Cardiac fibroblast (primary cell): ENCODE measurements around the gene TEDC2.
A peak's percentile ranks its signal among the peaks of the same experiment; 100 is the strongest.

Source experiments
- DNase-seq, 2 donors: peaks; one replicate each; pipeline versions ENCODE4 v3.0.0 to v3.0.0-alpha.2; 2010; ENCODE audit warnings: low read depth in 2 of 2
- H3K4me3 ChIP-seq, 2 donors: replicated peaks in 1 of 2; 1 replicate in 1 of 2; 2 replicates in 1 of 2; pipeline ENCODE4 v1.5.1; 2011; ENCODE audit warnings: low read depth in 2 of 2, low read length in 2 of 2, mild to moderate bottlenecking in 2 of 2, moderate library complexity in 1 of 2
- CTCF ChIP-seq: IDR thresholded peaks from one replicate; pipeline ENCODE4 v1.5.1; 2011; ENCODE audit warnings: low read depth, mild to moderate bottlenecking, low read length, inconsistent platforms

Gene TEDC2

DNA sequence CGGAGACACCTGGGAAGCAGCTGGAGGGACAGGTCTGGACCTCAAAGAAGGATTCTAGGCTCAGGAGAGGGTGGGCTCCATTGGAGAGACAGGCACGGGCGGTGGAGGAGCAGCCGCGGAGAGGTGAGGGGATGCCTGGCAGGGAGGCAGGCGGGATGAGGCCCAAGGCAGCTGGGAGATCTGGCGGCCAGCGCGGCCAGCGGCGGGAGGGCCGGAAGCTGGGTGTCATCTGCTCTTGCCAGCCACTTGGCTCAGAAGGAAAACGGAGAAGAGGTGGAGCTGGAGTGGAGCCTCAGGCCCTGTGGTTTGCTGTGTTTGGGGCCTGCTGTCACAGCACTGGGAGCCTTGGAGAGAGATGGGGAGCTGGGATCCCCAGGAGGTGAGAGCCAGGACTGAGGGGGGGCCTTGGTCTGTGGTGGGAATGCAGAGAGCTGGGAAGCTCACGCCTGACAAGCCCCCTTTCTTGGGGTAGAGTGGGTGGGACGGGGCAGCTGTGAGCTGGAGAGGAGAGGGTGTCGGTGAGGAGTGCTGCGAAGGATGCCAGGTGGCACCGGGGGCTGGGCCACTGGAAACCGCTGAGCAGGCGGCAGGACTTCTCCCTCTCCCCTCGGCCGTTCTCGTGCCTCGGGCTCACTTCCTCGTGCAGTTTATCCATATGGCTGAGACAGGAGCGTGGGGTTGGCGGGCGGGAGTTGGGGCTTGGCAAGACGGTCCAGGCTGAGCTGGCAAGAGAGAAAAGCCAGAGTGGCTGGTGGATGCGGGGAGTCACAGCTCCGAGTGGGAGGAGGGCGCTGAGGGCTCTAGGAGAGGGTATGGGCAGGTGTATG is 23.0 kb downstream of the TEDC2 start:
- no peak for TF ChIP-seq CTCF
- H3K4me3 ChIP-seq = no peak overlapping the region
- DNase-seq = peak; percentile 42 to 69

- H3K4me3 ChIP-seq = no peak overlapping the region
- DNase-seq = no peak
- no peak for TF ChIP-seq CTCF
These were observed 24.3 kb downstream of the TEDC2 start for GRCh38 chr16:2483939-2484897.

DNA sequence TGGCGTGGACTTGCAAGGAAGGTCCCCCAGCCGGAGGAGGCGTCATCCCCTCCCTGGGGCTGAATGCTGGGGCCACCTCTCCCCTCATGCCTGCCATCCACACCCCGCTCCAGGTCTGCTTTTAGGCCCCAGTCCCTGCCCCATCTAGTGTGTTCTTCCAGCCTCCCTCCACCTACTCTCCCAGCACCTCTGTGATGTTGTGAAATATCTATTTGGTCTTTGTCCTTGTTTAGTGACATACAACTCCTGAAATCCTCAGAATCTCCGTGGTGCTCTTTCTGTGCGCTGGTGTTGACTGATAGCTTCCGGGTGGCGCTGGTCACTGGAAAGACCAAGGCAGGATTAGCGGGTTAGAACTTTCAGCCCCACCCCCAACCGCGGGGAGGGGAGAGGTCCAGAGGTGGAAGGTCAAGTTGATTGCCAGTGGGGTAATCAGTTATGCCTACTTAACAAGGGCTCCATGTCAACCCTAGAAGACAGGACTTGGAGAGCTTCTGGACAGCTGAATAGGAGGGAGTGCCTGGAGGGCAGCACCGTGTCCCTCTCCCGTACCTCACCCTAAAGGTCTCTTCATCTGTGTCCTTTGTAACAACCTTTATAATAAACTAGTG is 25.1 kb downstream of the TEDC2 start:
- TF ChIP-seq CTCF = no peak
- H3K4me3 ChIP-seq = no peak overlapping the region
- DNase-seq = no peak

DNA sequence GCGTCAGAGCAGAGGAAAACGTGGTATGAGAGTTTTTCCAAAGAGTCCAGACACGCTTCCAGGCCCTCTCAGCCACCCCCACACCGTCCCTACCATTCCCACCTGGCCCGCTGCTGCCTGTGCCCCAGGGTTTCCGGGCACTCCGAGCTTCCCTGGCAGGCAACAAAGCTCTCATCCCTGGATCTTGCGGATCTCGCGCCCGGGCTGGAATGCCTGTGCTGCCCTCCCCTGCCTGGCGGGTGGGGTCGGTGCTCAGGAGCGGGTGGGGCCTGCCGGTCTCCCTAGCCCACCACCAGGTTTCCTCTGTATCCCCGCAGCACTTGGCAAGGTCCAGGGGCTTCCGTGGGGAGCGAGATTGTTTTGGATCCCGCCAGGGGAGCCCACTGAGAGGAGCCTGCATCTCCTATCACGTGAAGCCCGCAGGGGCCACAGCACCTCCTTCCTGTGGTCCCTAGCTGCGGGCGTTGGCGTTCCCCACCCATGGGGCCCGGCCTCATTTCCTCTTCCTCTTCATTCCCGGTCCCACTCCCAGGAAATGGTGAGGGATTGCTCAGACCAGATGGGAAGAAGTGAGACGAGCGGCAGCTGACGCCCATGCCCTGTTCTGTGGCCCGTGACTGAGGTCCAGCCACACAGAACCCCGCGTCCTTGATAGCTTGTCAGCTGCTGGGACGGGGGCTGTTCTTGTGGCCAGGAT is 26.1 kb downstream of the TEDC2 start:
- TF ChIP-seq CTCF = no peak
- no peak overlapping the region for H3K4me3 ChIP-seq
- DNase-seq = no peak

- no peak overlapping the region for H3K4me3 ChIP-seq
- no peak for TF ChIP-seq CTCF
- DNase-seq = no peak
These were observed 27.0 kb downstream of the TEDC2 start for GRCh38 chr16:2486645-2487516.

GRCh38 chr16:2487517-2487842 is 27.6 kb downstream of the TEDC2 start:
- DNase-seq = no peak
- TF ChIP-seq CTCF = no peak

More at GRCh38 chr16:2487517-2487842, 27.6 kb downstream of the TEDC2 start:
- H3K4me3 ChIP-seq = no peak overlapping the region
